GM18909 (cell line): Measurements from ENCODE around the gene TMEM40.

Experiments
- ATAC-seq: cut with Tn5 transposase; IDR thresholded peaks from one replicate; pipeline ENCODE4 v1.9.1; 2021; ENCODE audit warnings: mild to moderate bottlenecking; ENCODE audit not compliant: unreplicated experiment, poor library complexity

Gene TMEM40

GRCh38 chr3:12753275-12754028, 5.6 kb downstream of the TMEM40 start:
- no peak for ATAC-seq

GRCh38 chr3:12752809-12753208, 6.2 kb downstream of the TMEM40 start:
- no peak for ATAC-seq

GRCh38 chr3:12752102-12752501, 7.0 kb downstream of the TMEM40 start:
- no peak for ATAC-seq

GRCh38 chr3:12751571-12751970, 7.5 kb downstream of the TMEM40 start:
- no peak for ATAC-seq

- ATAC-seq: no peak
Measured at GRCh38 chr3:12750658-12751071, 8.4 kb downstream of the TMEM40 start.

- ATAC-seq: no peak
Measured at GRCh38 chr3:12750223-12750622, 8.8 kb downstream of the TMEM40 start.

- no peak for ATAC-seq
Measured at GRCh38 chr3:12748477-12748876, 10.6 kb downstream of the TMEM40 start.

GRCh38 chr3:12746419-12746818, 12.6 kb downstream of the TMEM40 start:
- no peak for ATAC-seq

GRCh38 chr3:12744326-12744725, 14.7 kb downstream of the TMEM40 start:
- ATAC-seq: no peak

GRCh38 chr3:12743583-12743982, 15.5 kb downstream of the TMEM40 start:
- ATAC-seq: no peak

- no peak for ATAC-seq
Measured at GRCh38 chr3:12742330-12743107, 16.5 kb downstream of the TMEM40 start.

GRCh38 chr3:12741209-12741608, 17.9 kb downstream of the TMEM40 start:
- no peak for ATAC-seq

GRCh38 chr3:12737833-12738232, 21.2 kb downstream of the TMEM40 start:
- no peak for ATAC-seq

- no peak for ATAC-seq
Measured at GRCh38 chr3:12737319-12737718, 21.7 kb downstream of the TMEM40 start.

- ATAC-seq: no peak
Measured at GRCh38 chr3:12734960-12735359, 24.1 kb downstream of the TMEM40 start.

- ATAC-seq: no peak
Measured at GRCh38 chr3:12733566-12733965, 25.5 kb downstream of the TMEM40 start.

- ATAC-seq: no peak
Measured at GRCh38 chr3:12730506-12731242, 28.4 kb downstream of the TMEM40 start.

GRCh38 chr3:12729051-12729651, 29.9 kb downstream of the TMEM40 start:
- ATAC-seq: no peak

- no peak for ATAC-seq
Measured at GRCh38 chr3:12727937-12728336, 31.1 kb downstream of the TMEM40 start.

- no peak for ATAC-seq
Measured at GRCh38 chr3:12727481-12727880, 31.6 kb downstream of the TMEM40 start.

- no peak for ATAC-seq
Measured at GRCh38 chr3:12725436-12725835, 33.6 kb downstream of the TMEM40 start.
